Immature natural killer cell (primary cell): ENCODE results near the gene LGR6. TPM values are rescaled to one million over a fixed set of nuclear protein-coding genes. Genes with fewer than 3 reads are reported as not detected.

Source experiments
- polyA plus RNA-seq, 3 donors: library from polyadenylated mRNA; unstranded; fragments of 300-500 nt; fragmentation: Illumina TruSeq; gene quantifications; one replicate each; pipeline ENCODE4 v1.2.3, GENCODE V29; 2021

Gene LGR6
- polyA plus RNA-seq, 3 donors from 2014 or later = 10.9 to 26.8 (median 21.1) TPM

Other genes starting within 250 kb of the LGR6 start
- not detected for gene LMOD1, start 247.3 kb upstream of the LGR6 start, polyA plus RNA-seq
- gene TIMM17A, start 238.3 kb upstream of the LGR6 start, polyA plus RNA-seq = 10 to 100 TPM; 34.3 to 42.9 (median 34.7) TPM
- gene RNPEP, start 211.2 kb upstream of the LGR6 start, polyA plus RNA-seq = 10 to 100 TPM; 35.6 to 61.6 (median 57.8) TPM
- under 1 TPM in 1 of 3 donors, not detected in 2; 0.26 TPM for gene ELF3, start 183.2 kb upstream of the LGR6 start, polyA plus RNA-seq
- under 1 TPM in 2 of 3 donors, not detected in 1; 0.10 to 0.16 TPM for gene GPR37L1, start 70.9 kb upstream of the LGR6 start, polyA plus RNA-seq
- gene ARL8A, start 49.1 kb upstream of the LGR6 start, polyA plus RNA-seq = 10 to 100 TPM in 2 of 3 donors, 1 to 10 TPM in 1; 9.7 to 15.0 (median 11.0) TPM
- gene PTPN7, start 33.2 kb upstream of the LGR6 start, polyA plus RNA-seq = 100 to 1,000 TPM in 1 of 3 donors, 10 to 100 TPM in 2; 55.4 to 126 (median 58.4) TPM
- gene UBE2T, start 148.1 kb downstream of the LGR6 start, polyA plus RNA-seq = 1 to 10 TPM; 4.2 to 6.2 (median 6.1) TPM
- 1 to 10 TPM; 3.8 to 8.3 (median 4.3) TPM for gene PPP1R12B, start 154.9 kb downstream of the LGR6 start, polyA plus RNA-seq